Activated CD4-positive, alpha-beta T cell treated with anti-CD3 and anti-CD28 coated beads, Interleukin-10, Interleukin-2, amounts not matched to agents 100 ng/mL and 50 ng/mL, durations not matched to agents 16 hours and 8 hours (primary cell): ENCODE results near the gene CNOT6.

ENCODE experiments used
- DNase-seq: peaks from one replicate; pipeline ENCODE4 v3.0.0-alpha.2; 2020

CNOT6 gene

DNA sequence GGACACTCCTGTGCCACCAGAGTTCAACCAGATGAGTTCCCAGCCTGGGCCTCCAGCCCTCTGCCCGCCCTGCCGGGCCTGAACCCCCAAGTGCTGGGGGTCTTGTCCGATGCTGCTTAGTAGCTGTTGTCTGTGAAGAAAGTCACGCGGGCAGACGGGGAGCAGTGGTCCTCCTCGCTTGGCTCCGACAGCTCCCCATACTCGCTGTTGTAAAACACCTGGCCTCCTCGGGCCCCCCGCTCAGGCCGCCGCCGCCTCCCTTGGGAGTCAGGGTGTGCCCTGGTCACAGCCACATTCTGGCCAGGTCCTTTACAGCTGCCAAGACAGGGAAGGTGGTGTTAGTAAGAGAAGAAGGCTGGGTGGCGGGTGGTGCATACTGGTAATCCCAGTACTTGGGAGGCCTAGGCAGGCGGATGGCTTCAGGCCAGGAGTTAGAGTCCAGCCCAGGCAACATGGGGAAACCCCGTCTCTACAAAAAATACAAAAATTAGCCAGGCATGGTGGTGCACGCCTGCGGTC lies 109.0 kb downstream of the CNOT6 start:
- DNase-seq = no peak

GRCh38 chr5:180604271-180604670 lies 110.1 kb downstream of the CNOT6 start:
- no peak for DNase-seq

GRCh38 chr5:180605554-180606214 lies 111.5 kb downstream of the CNOT6 start:
- DNase-seq = peak; percentile 74

DNA sequence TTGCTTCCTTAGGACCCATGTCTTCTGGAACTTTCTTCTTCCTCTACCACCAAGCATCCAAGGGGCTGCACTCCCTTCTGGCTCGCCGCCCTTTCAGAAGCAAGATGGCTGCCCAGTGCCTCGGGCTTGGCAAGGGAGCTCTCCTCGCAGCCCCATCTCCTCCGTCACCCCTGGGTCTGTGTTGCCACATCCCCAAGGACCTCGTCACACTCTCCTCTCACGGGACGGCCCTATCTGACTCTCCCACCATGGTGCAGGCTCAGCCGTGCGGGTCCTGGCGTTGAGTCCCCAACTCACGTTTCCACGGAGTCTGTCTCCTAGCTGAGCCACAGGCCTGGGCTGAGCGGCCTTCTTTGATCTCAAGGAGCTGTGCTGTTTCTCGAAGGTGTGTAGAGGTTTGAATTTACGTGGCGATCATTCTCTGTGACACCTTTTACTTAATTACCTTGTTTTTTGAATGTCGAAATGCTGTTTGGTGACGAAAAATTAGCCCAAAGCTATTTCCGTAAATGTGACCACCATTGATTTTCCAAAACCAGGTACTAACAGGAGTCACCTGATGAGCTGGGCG lies 112.1 kb downstream of the CNOT6 start:
- no peak for DNase-seq

- peak; percentile 43 for DNase-seq
Measured at GRCh38 chr5:180607861-180608571, 113.8 kb downstream of the CNOT6 start.

GRCh38 chr5:180608572-180609310 lies 114.6 kb downstream of the CNOT6 start:
- DNase-seq = no peak

- no peak for DNase-seq
Measured at GRCh38 chr5:180609386-180609785, 115.2 kb downstream of the CNOT6 start.

DNA sequence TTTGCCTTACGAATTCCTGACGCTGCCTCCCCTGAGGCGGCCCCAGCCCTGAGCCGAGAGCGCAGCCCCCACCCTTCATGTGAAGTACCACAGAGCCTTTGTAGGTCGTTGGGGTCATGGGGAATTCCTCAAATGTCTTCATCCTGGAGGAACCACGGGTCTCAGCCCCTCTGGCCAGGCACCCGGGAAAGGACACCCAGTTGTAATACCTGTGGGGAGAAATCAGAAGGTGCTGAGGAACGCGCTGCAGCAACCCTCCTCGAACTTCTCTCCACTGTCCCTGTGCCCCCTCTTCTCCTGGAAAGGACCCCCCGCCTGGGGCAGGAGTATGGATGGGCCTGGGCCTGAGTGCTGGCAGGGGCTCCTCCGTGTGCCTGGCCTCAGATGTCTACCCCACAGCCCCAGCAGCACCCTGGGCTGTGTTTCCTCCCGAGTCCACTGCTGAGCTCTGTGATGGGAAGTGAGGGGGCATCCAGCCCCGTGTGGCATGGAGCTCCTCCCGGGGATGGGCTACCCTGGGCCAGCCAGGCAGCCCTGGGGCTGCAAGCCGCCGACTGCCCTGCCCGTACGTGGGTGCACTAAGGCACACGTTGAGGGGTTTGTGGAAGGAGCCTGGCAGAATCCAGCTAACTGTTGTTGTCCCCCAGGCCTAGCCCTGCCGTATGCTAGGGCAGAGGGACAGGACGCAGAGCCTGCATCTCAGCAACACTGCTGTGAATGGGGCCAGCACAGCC lies 115.8 kb downstream of the CNOT6 start:
- DNase-seq = no peak

- DNase-seq = no peak
Measured at GRCh38 chr5:180611140-180611850, 117.1 kb downstream of the CNOT6 start.

DNA sequence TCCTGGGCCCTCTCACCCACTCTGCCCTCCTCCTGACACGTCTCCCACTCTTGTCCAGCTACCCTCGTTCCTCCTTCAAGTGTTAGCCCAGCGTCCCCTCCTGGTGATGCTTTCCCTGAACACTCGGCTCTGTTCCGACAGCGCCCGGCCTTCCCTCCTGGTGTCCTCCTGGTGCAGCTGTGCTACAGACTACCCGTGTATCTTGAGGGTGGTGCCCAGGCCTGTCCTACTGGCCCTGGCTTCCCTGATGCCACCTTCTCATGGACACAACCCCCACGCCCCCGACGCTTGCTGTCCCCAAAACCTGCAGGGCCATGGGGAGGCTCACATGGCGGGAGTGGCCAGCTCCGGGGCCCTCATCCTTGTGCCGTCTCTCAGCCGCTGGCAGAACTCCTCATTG lies 118.5 kb downstream of the CNOT6 start:
- DNase-seq = no peak

- no peak for DNase-seq
Measured at GRCh38 chr5:180613188-180613813, 119.1 kb downstream of the CNOT6 start.

DNA sequence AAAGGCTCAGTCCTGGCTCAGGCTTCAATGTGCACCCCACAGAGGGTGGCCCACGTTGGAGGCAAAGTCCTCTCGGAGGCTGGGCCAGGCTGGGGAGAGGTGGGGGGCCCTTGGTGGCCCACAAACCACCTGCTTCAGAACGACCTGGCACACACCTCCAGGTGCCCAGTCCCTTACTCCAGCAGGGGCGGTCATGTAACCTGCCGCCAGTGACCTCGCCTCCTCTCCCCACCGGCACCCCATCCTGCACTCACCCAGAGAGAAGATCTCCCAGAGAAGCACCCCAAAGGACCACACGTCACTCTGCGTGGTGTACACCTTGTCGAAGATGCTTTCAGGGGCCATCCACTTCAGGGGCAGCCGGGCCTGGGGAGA lies 119.6 kb downstream of the CNOT6 start:
- DNase-seq = no peak

GRCh38 chr5:180618487-180618828 lies 124.3 kb downstream of the CNOT6 start:
- no peak for DNase-seq

GRCh38 chr5:180618829-180619562 lies 124.8 kb downstream of the CNOT6 start:
- DNase-seq = peak; percentile 52

GRCh38 chr5:180619563-180619915 lies 125.4 kb downstream of the CNOT6 start:
- DNase-seq = no peak

GRCh38 chr5:180620014-180620413 lies 125.8 kb downstream of the CNOT6 start:
- DNase-seq = no peak

GRCh38 chr5:180621311-180621710 lies 127.1 kb downstream of the CNOT6 start:
- DNase-seq = no peak

DNA sequence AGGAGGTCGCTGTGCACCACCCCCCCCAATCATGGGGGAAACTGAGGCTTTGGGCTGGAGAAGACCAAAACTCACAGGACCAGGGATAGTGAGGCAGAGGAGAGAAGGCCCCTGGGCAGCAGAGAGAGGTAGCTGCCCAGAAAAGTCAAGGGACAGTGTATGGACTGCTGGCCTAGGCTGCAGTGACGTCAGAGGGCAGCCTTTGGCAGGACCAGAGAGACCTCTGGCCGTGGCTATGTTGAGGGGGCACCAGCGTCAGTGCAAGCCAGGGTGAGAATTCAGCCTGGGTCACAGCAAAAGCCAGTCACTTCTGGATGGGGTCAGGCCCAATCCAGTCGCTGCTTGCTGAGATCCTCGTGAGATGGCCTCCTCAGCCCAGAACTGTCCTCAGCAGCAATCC lies 128.7 kb downstream of the CNOT6 start:
- DNase-seq = no peak

- DNase-seq = no peak
Measured at GRCh38 chr5:180623411-180623834, 129.2 kb downstream of the CNOT6 start.

DNA sequence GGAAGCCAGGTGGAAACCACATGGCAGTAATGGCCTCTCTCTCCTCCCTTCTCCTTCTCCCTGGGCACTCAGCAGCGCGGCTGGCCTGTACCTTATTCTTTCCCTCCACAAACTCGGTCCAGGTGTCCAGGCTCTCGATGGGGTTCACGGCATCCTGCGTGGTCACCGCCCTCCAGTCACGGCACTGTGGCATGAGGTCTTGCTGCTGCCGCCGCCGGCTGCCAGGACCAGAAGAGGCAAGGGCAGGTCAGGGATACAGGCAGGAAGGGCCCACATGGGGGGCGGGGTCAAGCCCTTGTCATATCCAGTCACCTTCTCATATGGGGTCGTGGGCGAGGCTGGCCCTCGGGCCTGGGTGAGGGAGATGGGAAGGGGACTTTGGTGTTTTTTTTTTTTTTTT lies 129.7 kb downstream of the CNOT6 start:
- no peak for DNase-seq

- no peak for DNase-seq
Measured at GRCh38 chr5:180624587-180624986, 130.4 kb downstream of the CNOT6 start.
